Measurements from ENCODE around the gene RBM22. TPM values are rescaled to one million over a fixed set of nuclear protein-coding genes. Genes with fewer than 3 reads are reported as not detected.

Gene RBM22
- total and polyA plus RNA-seq, 2 of the 8 experiments (the other 6 are each of a cell fraction or from before 2014, with no cell fraction given): 20.8 to 33.9 TPM

DNA sequence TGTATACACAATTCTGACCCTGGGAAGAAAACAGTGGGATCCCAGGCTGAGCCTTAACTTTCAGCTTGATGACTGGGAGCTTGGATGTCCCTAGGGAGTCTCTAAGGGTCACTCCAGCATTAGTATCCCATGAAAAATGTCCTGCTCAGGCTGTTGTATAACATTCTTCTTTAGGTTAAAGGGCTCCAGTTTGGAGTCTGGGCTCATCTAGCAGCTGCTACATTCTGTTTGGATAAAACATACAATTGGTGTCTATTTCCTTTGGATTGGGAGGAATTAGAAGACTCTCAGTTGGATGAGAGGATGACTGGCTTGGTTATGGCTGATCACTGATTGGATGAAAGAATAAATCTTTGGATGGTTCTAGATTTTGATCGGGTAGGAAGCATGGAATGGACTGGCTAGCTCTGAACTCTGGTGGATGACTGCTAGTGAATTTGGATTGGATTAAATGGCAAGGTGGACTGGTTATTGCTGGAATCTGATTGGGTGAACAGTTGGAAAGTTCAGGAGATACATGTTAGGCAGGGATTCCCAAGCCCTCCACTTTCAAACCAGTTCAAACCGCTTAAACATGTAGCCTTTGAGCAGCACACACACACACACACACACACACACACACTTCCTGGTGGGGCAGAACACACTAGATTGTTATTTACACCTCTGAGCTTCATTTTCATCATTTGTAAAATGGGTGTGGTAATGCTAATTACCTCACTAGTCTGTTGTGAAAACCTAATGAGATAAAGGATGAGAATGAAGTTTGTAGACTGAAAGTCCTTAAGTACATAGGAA, 46.9 kb downstream of the RBM22 start (continued):
- TF ChIP-seq, protein P1, sequence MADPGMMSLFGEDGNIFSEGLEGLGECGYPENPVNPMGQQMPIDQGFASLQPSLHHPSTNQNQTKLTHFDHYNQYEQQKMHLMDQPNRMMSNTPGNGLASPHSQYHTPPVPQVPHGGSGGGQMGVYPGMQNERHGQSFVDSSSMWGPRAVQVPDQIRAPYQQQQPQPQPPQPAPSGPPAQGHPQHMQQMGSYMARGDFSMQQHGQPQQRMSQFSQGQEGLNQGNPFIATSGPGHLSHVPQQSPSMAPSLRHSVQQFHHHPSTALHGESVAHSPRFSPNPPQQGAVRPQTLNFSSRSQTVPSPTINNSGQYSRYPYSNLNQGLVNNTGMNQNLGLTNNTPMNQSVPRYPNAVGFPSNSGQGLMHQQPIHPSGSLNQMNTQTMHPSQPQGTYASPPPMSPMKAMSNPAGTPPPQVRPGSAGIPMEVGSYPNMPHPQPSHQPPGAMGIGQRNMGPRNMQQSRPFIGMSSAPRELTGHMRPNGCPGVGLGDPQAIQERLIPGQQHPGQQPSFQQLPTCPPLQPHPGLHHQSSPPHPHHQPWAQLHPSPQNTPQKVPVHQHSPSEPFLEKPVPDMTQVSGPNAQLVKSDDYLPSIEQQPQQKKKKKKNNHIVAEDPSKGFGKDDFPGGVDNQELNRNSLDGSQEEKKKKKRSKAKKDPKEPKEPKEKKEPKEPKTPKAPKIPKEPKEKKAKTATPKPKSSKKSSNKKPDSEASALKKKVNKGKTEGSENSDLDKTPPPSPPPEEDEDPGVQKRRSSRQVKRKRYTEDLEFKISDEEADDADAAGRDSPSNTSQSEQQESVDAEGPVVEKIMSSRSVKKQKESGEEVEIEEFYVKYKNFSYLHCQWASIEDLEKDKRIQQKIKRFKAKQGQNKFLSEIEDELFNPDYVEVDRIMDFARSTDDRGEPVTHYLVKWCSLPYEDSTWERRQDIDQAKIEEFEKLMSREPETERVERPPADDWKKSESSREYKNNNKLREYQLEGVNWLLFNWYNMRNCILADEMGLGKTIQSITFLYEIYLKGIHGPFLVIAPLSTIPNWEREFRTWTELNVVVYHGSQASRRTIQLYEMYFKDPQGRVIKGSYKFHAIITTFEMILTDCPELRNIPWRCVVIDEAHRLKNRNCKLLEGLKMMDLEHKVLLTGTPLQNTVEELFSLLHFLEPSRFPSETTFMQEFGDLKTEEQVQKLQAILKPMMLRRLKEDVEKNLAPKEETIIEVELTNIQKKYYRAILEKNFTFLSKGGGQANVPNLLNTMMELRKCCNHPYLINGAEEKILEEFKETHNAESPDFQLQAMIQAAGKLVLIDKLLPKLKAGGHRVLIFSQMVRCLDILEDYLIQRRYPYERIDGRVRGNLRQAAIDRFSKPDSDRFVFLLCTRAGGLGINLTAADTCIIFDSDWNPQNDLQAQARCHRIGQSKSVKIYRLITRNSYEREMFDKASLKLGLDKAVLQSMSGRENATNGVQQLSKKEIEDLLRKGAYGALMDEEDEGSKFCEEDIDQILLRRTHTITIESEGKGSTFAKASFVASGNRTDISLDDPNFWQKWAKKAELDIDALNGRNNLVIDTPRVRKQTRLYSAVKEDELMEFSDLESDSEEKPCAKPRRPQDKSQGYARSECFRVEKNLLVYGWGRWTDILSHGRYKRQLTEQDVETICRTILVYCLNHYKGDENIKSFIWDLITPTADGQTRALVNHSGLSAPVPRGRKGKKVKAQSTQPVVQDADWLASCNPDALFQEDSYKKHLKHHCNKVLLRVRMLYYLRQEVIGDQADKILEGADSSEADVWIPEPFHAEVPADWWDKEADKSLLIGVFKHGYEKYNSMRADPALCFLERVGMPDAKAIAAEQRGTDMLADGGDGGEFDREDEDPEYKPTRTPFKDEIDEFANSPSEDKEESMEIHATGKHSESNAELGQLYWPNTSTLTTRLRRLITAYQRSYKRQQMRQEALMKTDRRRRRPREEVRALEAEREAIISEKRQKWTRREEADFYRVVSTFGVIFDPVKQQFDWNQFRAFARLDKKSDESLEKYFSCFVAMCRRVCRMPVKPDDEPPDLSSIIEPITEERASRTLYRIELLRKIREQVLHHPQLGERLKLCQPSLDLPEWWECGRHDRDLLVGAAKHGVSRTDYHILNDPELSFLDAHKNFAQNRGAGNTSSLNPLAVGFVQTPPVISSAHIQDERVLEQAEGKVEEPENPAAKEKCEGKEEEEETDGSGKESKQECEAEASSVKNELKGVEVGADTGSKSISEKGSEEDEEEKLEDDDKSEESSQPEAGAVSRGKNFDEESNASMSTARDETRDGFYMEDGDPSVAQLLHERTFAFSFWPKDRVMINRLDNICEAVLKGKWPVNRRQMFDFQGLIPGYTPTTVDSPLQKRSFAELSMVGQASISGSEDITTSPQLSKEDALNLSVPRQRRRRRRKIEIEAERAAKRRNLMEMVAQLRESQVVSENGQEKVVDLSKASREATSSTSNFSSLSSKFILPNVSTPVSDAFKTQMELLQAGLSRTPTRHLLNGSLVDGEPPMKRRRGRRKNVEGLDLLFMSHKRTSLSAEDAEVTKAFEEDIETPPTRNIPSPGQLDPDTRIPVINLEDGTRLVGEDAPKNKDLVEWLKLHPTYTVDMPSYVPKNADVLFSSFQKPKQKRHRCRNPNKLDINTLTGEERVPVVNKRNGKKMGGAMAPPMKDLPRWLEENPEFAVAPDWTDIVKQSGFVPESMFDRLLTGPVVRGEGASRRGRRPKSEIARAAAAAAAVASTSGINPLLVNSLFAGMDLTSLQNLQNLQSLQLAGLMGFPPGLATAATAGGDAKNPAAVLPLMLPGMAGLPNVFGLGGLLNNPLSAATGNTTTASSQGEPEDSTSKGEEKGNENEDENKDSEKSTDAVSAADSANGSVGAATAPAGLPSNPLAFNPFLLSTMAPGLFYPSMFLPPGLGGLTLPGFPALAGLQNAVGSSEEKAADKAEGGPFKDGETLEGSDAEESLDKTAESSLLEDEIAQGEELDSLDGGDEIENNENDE (IDR thresholded peaks at IDR 0.05; ENCODE audit: insufficient replicate concordance, low read length): no peak
- TF ChIP-seq FOSL1 (IDR thresholded peaks at IDR 0.05; ENCODE audit: insufficient read depth, low read depth, low read length) (no peak), CEBPB (IDR thresholded peaks at IDR 0.05; ENCODE audit: low read depth, low read length) (no peak), JUND (IDR thresholded peaks at IDR 0.05; ENCODE audit: low read length) (no peak), ZNF274 (IDR thresholded peaks at IDR 0.05; ENCODE audit: borderline replicate concordance, extremely low read depth, low read length) (no peak), SIRT6 (IDR thresholded peaks at IDR 0.05; ENCODE audit: low read length) (no peak), POLR2AphosphoS5 (IDR thresholded peaks at IDR 0.05; ENCODE audit: low read depth, low read length) (no peak)
- TF ChIP-seq, protein P2, sequence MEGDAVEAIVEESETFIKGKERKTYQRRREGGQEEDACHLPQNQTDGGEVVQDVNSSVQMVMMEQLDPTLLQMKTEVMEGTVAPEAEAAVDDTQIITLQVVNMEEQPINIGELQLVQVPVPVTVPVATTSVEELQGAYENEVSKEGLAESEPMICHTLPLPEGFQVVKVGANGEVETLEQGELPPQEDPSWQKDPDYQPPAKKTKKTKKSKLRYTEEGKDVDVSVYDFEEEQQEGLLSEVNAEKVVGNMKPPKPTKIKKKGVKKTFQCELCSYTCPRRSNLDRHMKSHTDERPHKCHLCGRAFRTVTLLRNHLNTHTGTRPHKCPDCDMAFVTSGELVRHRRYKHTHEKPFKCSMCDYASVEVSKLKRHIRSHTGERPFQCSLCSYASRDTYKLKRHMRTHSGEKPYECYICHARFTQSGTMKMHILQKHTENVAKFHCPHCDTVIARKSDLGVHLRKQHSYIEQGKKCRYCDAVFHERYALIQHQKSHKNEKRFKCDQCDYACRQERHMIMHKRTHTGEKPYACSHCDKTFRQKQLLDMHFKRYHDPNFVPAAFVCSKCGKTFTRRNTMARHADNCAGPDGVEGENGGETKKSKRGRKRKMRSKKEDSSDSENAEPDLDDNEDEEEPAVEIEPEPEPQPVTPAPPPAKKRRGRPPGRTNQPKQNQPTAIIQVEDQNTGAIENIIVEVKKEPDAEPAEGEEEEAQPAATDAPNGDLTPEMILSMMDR (IDR thresholded peaks at IDR 0.05; ENCODE audit: control extremely low read depth in 1 of 3, insufficient read depth in 1 of 3, low read depth in 1 of 3, low read length in 3 of 3): no peak

Data from H1 (cell line).